ENCODE results near the gene EHF. TPM values are rescaled to one million over a fixed set of nuclear protein-coding genes. Genes with fewer than 3 reads are reported as not detected.

Gene EHF
- total and polyA plus RNA-seq, 9 of the 15 experiments (the other 6 are each of a cell fraction or from before 2014, with no cell fraction given): 0.04 to 0.54 (median 0.37) TPM

- TF ChIP-seq ZBTB5 (IDR thresholded peaks at IDR 0.05): no peak
- TF ChIP-seq CTBP1 (IDR thresholded peaks at IDR 0.05; ENCODE audit: borderline replicate concordance): peak; percentile 41; the same call in 1 of the 2 replicates
- TF ChIP-seq U2AF2 (optimal IDR thresholded peaks at IDR 0.05; ENCODE audit: low read depth, low read length): no peak
- TF ChIP-seq BRD9 (IDR thresholded peaks at IDR 0.05; ENCODE audit: low read depth, partially characterized antibody): no peak
- TF ChIP-seq SMC3 (conservative IDR thresholded peaks at IDR 0.05; ENCODE audit: insufficient read depth, low read depth, low read length): no peak
- TF ChIP-seq EP300 (IDR thresholded peaks at IDR 0.05; ENCODE audit: low read length): peak; percentile 81
- TF ChIP-seq ERF (CRISPR knock-in tag; IDR thresholded peaks at IDR 0.05): no peak
- TF ChIP-seq ZNF589 (CRISPR knock-in tag; IDR thresholded peaks at IDR 0.05; ENCODE audit: low read depth): no peak
- no peak for TF ChIP-seq ZNF184 (CRISPR knock-in tag; IDR thresholded peaks at IDR 0.05)
- 0 out of 4 replicates have a peak, but pooled peaks of 1 of the 2 experiments have one; percentile 19 for TF ChIP-seq KDM1A (IDR thresholded peaks at IDR 0.05)
- no peak for TF ChIP-seq ZNF583 (CRISPR knock-in tag; IDR thresholded peaks at IDR 0.05)
- peak in 1 of 2 experiments; percentile 42; a peak in 2 of 4 replicates for TF ChIP-seq TRIM24 (IDR thresholded peaks at IDR 0.05)
- TF ChIP-seq DIDO1 (tag; IDR thresholded peaks at IDR 0.05; ENCODE audit: low read depth): no peak
- TF ChIP-seq ZFP1 (CRISPR knock-in tag; IDR thresholded peaks at IDR 0.05): no peak
- TF ChIP-seq MYNN (IDR thresholded peaks at IDR 0.05): no peak
- no peak for TF ChIP-seq MYNN (CRISPR knock-in tag; IDR thresholded peaks at IDR 0.05)
- TF ChIP-seq ELF4 (CRISPR knock-in tag; IDR thresholded peaks at IDR 0.05): no peak
- no peak for TF ChIP-seq TRIM28 (IDR thresholded peaks at IDR 0.05)
- peak; percentile 86 for TF ChIP-seq SMARCA4 (IDR thresholded peaks at IDR 0.05)
- TF ChIP-seq WHSC1 (IDR thresholded peaks at IDR 0.05; ENCODE audit: low read length): no peak
- no peak for TF ChIP-seq NFE2L1 (tag; IDR thresholded peaks at IDR 0.05; ENCODE audit: borderline replicate concordance, low read depth)
- no peak for TF ChIP-seq HLTF (IDR thresholded peaks at IDR 0.05)
- TF ChIP-seq ZNF639 (CRISPR knock-in tag; conservative IDR thresholded peaks at IDR 0.05 in 1 of 2, IDR thresholded peaks at IDR 0.05 in 1 of 2): no peak
- peak; percentile 33; the same call in 1 of the 2 replicates for TF ChIP-seq BCOR (IDR thresholded peaks at IDR 0.05)
- TF ChIP-seq SIRT6 (IDR thresholded peaks at IDR 0.05; ENCODE audit: low read depth, low read length): no peak
- TF ChIP-seq LARP7 (IDR thresholded peaks at IDR 0.05): no peak
- peak; percentile 50; the same call in 1 of the 2 replicates for TF ChIP-seq BHLHE40 (IDR thresholded peaks at IDR 0.05; ENCODE audit: low read length)
- no peak for TF ChIP-seq GATAD2A (IDR thresholded peaks at IDR 0.05)
- no peak for TF ChIP-seq CBX5 (IDR thresholded peaks at IDR 0.05; ENCODE audit: borderline replicate concordance, low read depth)
- TF ChIP-seq, protein P1, sequence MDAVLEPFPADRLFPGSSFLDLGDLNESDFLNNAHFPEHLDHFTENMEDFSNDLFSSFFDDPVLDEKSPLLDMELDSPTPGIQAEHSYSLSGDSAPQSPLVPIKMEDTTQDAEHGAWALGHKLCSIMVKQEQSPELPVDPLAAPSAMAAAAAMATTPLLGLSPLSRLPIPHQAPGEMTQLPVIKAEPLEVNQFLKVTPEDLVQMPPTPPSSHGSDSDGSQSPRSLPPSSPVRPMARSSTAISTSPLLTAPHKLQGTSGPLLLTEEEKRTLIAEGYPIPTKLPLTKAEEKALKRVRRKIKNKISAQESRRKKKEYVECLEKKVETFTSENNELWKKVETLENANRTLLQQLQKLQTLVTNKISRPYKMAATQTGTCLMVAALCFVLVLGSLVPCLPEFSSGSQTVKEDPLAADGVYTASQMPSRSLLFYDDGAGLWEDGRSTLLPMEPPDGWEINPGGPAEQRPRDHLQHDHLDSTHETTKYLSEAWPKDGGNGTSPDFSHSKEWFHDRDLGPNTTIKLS (IDR thresholded peaks at IDR 0.05; ENCODE audit: borderline replicate concordance, low read depth): no peak
Observed at GRCh38 chr11:34616830-34617504, 3.9 kb upstream of the EHF start (continued).

Measured in K562 (cell line).